Mammary epithelial cell (primary cell): ENCODE data around the gene MAGEF1.

Experiments used
- EZH2 ChIP-seq: IDR thresholded peaks from 2 replicates; pipeline ENCODE4 v1.6.1; 2012; ENCODE audit warnings: low read length, inconsistent platforms, borderline replicate concordance
- TF ChIP-seq, protein P1 (sequence below), 2 donors: IDR thresholded peaks in 1 of 2; conservative IDR thresholded peaks in 1 of 2; 2 replicates each; pipeline ENCODE4 v1.5.1; 2011 to 2012; ENCODE audit warnings: inconsistent platforms in 2 of 2, low read length in 2 of 2, mild to moderate bottlenecking in 2 of 2, control low read depth in 1 of 2, low read depth in 1 of 2; ENCODE audit not compliant: insufficient read depth in 1 of 2; ENCODE audit errors: extremely low read depth in 1 of 2

DNA sequence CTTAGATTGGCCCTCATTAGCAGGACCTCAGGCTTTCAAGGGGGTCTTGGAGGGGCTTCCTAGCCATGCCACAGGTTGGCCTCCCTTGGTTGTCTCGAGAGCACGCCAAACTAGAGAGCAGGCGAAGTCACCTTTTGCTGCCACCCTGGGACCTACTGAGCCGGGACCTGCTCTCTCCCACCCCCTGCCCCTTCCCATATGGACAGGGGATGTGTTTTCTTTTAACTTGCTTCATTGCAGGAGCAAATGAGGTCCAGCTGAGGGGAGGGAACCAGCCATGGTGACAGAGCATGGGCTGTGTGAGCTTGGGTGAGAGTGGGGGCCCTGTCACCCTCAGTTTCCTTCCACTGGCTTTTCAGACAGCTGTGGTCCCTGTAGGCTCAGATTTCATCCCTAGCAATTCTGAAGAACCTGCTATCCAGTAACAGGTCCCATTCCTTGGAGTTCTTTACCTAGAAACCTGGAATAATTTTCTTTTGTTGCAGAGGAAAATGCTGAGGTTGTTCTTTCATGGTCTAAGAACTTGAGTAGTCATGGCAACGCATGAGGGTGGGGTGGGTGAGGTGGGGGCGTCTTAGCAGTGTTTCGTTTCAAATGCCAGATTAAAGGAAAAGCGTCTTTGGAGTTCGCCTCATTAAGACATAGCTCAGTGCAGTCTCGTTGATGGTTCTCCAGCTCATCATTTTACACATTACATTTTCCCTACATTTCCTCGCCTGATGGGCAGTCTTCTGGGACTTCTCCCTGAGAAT lies 20.1 kb upstream of the MAGEF1 start:
- TF ChIP-seq, protein P1, sequence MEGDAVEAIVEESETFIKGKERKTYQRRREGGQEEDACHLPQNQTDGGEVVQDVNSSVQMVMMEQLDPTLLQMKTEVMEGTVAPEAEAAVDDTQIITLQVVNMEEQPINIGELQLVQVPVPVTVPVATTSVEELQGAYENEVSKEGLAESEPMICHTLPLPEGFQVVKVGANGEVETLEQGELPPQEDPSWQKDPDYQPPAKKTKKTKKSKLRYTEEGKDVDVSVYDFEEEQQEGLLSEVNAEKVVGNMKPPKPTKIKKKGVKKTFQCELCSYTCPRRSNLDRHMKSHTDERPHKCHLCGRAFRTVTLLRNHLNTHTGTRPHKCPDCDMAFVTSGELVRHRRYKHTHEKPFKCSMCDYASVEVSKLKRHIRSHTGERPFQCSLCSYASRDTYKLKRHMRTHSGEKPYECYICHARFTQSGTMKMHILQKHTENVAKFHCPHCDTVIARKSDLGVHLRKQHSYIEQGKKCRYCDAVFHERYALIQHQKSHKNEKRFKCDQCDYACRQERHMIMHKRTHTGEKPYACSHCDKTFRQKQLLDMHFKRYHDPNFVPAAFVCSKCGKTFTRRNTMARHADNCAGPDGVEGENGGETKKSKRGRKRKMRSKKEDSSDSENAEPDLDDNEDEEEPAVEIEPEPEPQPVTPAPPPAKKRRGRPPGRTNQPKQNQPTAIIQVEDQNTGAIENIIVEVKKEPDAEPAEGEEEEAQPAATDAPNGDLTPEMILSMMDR (conservative IDR thresholded peaks at IDR 0.05 in 1 of 2, IDR thresholded peaks at IDR 0.05 in 1 of 2; ENCODE audit: extremely low read depth in 1 of 2, insufficient read depth in 1 of 2, low read depth in 1 of 2, low read length in 2 of 2), result no peak
- no peak for TF ChIP-seq EZH2
